ENCODE data around the gene PICALM.
"Not testable (repeated sequence)": the region's sequence is repeated elsewhere in the genome, so short reads cannot be mapped to it uniquely, and the experiment has no call there.

The PICALM gene

DNA sequence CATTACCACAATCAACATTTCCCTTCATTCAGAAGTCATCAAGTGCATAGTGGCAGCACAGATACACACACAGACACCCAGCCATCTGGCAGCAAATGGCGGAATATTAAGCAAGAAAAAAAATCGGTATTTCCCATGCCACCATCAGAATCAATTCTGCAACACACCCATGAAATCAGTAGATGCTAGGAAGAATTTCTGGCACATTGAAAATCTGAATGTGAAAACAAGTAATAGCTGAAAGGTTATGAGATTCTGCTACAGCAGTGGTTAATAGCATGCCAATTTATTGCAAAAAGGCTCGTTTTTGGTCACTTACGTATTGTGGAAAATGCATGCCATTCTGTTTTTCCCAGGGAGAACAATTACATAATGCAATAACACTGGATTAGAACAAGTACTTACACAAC is 91.1 kb downstream of the PICALM start:
- no peak for DNase-seq (ENCODE audit: low read depth in 3 of 3)

GRCh38 chr11:85976525-85976924 is 92.4 kb downstream of the PICALM start:
- DNase-seq (ENCODE audit: low read depth in 3 of 3), result no peak

GRCh38 chr11:85974122-85974521 is 94.8 kb downstream of the PICALM start:
- DNase-seq (ENCODE audit: low read depth in 3 of 3), result no peak

DNA sequence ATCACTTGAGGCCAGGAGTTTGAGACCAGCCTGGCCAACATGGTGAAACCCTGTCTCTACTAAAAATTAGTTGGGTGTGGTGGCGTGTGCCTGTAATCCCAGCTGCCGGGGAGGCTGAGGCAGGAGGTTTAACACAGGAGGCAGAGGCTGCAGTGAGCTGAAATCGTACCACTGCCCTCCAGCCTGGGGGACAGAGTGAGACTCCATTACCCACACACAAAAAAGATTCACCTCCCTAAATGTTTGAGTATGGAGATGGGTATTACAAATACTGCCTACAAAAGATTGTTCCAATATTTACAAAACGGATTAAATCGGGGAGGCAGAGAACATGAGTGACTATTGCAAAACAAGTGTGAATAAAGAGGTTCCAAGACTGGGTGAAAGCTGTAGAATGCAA is 98.3 kb downstream of the PICALM start:
- DNase-seq (ENCODE audit: low read depth in 3 of 3), result no peak

GRCh38 chr11:85967457-85967856 is 101.4 kb downstream of the PICALM start:
- DNase-seq (ENCODE audit: low read depth in 3 of 3), result no peak

DNA sequence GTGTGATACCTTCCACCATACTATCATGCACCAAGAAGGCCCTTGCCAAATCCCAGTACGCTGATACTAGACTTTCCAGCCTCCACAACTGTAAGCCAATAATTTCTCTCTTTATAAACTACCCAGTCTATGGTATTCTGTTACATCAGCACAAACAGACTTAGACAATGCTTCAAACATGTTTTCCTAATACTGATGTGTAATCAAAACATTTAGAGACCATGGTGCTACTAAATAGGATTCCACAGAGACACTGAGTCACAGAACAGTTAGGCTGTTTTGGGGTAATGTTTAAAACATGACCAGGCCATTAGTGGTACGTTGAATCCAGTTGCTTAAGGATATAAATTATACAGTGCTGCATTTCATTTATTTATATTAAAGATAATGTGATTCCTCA is 103.7 kb downstream of the PICALM start:
- no peak for DNase-seq (ENCODE audit: low read depth in 3 of 3)

DNA sequence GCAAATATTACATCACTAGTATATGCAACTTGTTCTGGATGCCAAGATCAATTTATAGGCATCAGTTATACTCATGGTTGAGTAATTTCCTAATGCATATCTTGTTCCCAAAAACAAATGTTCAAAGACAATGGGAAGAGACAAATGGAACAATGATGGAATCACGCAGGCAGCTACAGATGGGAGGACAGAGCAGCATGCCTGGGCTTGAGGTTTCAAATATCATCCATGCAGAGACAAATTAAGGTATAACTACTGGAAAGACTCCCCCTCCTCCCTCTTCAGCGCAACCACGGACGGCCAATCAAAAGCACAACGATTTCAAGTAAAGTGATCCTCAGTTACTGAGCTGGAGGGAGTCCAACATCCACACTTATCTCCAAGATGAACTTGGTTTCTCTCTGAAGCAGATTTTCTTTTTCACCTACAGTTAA is 106.9 kb downstream of the PICALM start:
- DNase-seq (ENCODE audit: low read depth in 3 of 3), result no peak

- DNase-seq (ENCODE audit: low read depth in 3 of 3), result no peak
These were observed 107.8 kb downstream of the PICALM start for GRCh38 chr11:85961130-85961529.

GRCh38 chr11:85960678-85961077 is 108.2 kb downstream of the PICALM start:
- DNase-seq (ENCODE audit: low read depth in 3 of 3), result no peak

GRCh38 chr11:85955531-85955930 is 113.4 kb downstream of the PICALM start:
- no peak for DNase-seq (ENCODE audit: low read depth in 3 of 3)

DNA sequence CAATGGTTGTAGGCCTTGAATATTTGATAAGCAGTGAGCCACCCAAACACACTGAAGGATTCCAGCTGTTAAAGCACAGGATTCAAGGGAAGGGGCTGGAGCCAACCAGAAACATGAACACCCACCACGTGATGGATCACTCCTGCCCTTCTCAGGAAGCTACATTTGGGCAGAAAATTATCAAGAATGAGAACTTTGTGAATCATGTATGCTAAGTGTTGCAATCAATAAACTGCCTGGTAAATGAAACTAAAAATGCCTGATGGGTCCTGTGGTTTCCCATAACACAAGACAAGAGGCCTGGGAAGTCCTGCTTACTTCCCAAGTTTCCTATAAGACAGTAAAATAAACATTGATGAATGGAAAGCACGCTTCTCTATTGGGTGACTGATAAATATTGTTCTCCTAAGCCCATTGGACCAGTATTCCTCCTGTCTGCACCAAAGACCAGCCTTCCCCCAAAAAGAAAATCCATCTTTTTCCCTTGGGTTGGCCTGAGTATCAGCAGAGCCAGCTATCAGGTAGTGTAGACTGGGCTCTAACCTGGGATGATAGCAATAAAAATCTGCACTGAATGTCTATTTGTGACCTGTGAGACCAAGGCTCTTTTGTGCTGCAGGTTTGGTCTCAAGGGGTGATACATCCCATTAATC is 115.3 kb downstream of the PICALM start:
- DNase-seq (ENCODE audit: low read depth in 3 of 3), result no peak

- DNase-seq (ENCODE audit: low read depth in 3 of 3), result not testable (repeated sequence)
These were observed 116.8 kb downstream of the PICALM start for GRCh38 chr11:85952108-85952485.

GRCh38 chr11:85951428-85952107 is 117.3 kb downstream of the PICALM start:
- no peak for DNase-seq (ENCODE audit: low read depth in 3 of 3)

DNA sequence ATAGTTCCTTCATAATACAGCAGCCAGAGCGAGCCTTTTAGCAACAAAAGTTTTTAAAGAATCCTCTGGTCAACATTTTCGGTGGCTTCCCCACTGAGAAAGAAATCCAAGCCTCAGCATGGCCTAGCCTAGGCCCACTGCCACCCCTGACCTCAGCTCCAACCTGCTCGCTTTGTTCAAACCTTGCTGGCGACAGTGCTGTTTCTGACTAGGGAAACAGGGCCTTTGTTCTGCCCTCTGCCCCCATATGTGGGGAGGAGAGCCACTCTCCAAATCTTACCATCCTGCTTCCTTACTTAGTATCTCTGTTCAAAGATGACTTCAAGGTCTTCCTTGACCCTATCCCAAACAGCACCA is 117.9 kb downstream of the PICALM start:
- DNase-seq (ENCODE audit: low read depth in 3 of 3), result no peak

GRCh38 chr11:85950317-85951048 is 118.4 kb downstream of the PICALM start:
- no peak for DNase-seq (ENCODE audit: low read depth in 3 of 3)

DNA sequence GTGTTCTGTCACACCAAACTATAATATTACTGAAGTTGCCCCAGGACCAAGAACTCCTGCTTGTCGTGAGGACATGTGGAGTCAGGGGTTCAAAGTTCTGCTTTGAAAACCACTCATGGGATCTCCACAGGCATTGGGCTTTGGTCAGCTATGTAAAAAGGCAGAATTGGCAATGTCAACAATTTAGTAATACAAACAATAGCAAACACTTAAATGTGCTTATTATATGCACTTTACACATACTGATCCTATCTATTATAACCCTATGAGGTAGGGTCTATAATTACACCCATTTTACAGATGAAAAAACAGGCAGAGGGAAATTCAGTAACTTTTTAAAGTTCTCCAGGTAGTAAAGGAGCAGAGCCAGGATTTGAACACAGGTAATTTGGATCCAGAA is 119.1 kb downstream of the PICALM start:
- DNase-seq (ENCODE audit: low read depth in 3 of 3), result no peak

GRCh38 chr11:85948884-85949283 is 120.0 kb downstream of the PICALM start:
- no peak for DNase-seq (ENCODE audit: low read depth in 3 of 3)

- no peak for DNase-seq (ENCODE audit: low read depth in 3 of 3)
These were observed 121.2 kb downstream of the PICALM start for GRCh38 chr11:85947431-85948272.

DNA sequence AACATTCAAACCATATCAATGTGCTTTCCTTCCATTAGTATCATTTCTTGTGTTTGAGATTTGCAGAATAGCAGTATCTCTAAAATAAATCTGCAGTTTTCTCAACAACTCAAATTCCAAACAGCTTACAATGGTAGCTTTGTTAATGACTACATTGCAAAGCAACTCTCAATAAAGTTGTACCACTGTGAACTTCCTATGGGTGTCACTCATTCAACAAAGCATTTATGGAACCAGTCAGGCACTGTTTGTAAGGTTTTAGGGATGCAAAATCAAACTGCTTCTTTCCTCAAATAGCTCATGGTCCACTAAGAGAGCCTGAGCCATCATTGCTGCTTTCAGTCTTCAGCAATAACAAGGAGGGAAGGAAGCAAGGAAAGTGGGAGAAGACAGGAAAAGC is 122.7 kb downstream of the PICALM start:
- no peak for DNase-seq (ENCODE audit: low read depth in 3 of 3)

- DNase-seq (ENCODE audit: low read depth in 3 of 3), result no peak
These were observed 123.1 kb downstream of the PICALM start for GRCh38 chr11:85945788-85946187.

GRCh38 chr11:85945296-85945695 is 123.6 kb downstream of the PICALM start:
- DNase-seq (ENCODE audit: low read depth in 3 of 3), result no peak

DNA sequence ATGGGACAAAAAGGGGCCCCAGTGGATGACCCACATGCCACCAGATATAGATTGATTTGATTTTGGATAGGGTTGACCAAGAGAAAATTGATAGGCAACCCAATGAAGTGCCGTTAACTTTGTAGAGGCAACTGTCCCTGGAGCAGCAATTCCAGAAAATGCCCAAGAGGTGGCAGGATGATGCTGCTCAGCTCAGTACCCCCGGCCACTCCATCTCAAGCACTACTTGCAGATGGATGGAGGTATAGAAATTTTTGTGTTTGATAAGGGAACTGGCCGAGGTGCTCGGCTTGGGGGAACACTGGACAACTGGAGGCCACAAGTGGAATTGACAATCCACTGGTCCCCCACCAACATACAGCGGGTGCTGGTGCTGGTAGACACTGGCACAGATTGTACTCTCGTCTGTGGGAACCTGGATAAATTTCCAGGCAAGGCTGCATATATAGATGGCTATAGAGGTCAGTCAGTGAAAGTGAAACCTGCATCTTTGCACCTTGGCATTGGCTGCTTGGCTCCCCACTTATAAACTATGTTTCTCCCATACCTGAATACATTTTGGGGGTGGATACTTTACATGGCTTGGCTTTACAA is 127.4 kb downstream of the PICALM start:
- no peak for DNase-seq (ENCODE audit: low read depth in 3 of 3)
